ENCODE data around the gene DPF1.
"Not testable (repeated sequence)": the region's sequence is repeated elsewhere in the genome, so short reads cannot be mapped to it uniquely, and the experiment has no call there.

The DPF1 gene

GRCh38 chr19:38231918-38232317 lies 7.9 kb upstream of the DPF1 start:
- Mint-ChIP-seq H3K36me3 (no peaks in the 10 kb centered on the region), H3K4me3 (no peak overlapping the region), H3K27ac (no peak overlapping the region), H3K9me3 (no peaks in the 10 kb centered on the region), H3K4me1 (peaks cover 3% of the 10 kb centered on the region)
- ATAC-seq (no peak), DNase-seq (ENCODE audit: low spot score in 2 of 2) (no peak)

GRCh38 chr19:38230506-38231133 lies 6.6 kb upstream of the DPF1 start:
- ATAC-seq; H3K9me3 Mint-ChIP-seq; H3K36me3 Mint-ChIP-seq; H3K27ac Mint-ChIP-seq; H3K4me3 Mint-ChIP-seq; DNase-seq (ENCODE audit: low spot score in 2 of 2): not testable (repeated sequence)
- peaks cover 11% of the 10 kb centered on the region for H3K4me1 Mint-ChIP-seq

GRCh38 chr19:38229585-38230073 lies 5.6 kb upstream of the DPF1 start:
- peak in 1 of 2 donors; percentile 71 for DNase-seq (ENCODE audit: low spot score in 2 of 2)
- H3K9me3 Mint-ChIP-seq, result no peaks in the 10 kb centered on the region
- no peaks in the 10 kb centered on the region for H3K36me3 Mint-ChIP-seq
- no peak overlapping the region for H3K27ac Mint-ChIP-seq
- H3K4me3 Mint-ChIP-seq, result peak overlapping the region; percentile 34
- peak; percentile 85 for ATAC-seq
- peaks cover 12% of the 10 kb centered on the region for H3K4me1 Mint-ChIP-seq

GRCh38 chr19:38228491-38229439 lies 4.7 kb upstream of the DPF1 start:
- H3K4me1 Mint-ChIP-seq, result peaks cover 18% of the 10 kb centered on the region
- no peaks in the 10 kb centered on the region for H3K9me3 Mint-ChIP-seq
- H3K36me3 Mint-ChIP-seq, result no peaks in the 10 kb centered on the region
- no peak for DNase-seq (ENCODE audit: low spot score in 2 of 2)
- H3K27ac Mint-ChIP-seq, result no peak overlapping the region
- no peak for ATAC-seq
- H3K4me3 Mint-ChIP-seq, result peak overlapping the region; percentile 63

- peak overlapping the region; percentile 63 for H3K4me3 Mint-ChIP-seq
- no peak overlapping the region for H3K27ac Mint-ChIP-seq
- DNase-seq (ENCODE audit: low spot score in 2 of 2) (no peak), ATAC-seq (no peak)
- H3K4me1 Mint-ChIP-seq, result peaks cover 25% of the 10 kb centered on the region
- no peaks in the 10 kb centered on the region for H3K9me3 Mint-ChIP-seq
- H3K36me3 Mint-ChIP-seq, result no peaks in the 10 kb centered on the region
Observed at GRCh38 chr19:38228005-38228377, 4.0 kb upstream of the DPF1 start.

- ATAC-seq, result no peak
- H3K4me1 Mint-ChIP-seq, result peaks cover 30% of the 10 kb centered on the region
- no peaks in the 10 kb centered on the region for H3K9me3 Mint-ChIP-seq
- peak overlapping the region; percentile 63 for H3K4me3 Mint-ChIP-seq
- H3K36me3 Mint-ChIP-seq, result no peaks in the 10 kb centered on the region
- H3K27ac Mint-ChIP-seq, result no peak overlapping the region
- DNase-seq (ENCODE audit: low spot score in 2 of 2), result no peak
Observed at GRCh38 chr19:38227287-38228004, 3.4 kb upstream of the DPF1 start.

GRCh38 chr19:38224863-38225218 lies 819 bp upstream of the DPF1 start:
- H3K27ac Mint-ChIP-seq; H3K36me3 Mint-ChIP-seq; H3K9me3 Mint-ChIP-seq; ATAC-seq; DNase-seq (ENCODE audit: low spot score in 2 of 2): not testable (repeated sequence)
- peaks cover 30% of the 10 kb centered on the region for H3K4me1 Mint-ChIP-seq
- peak overlapping the region; percentile 64 for H3K4me3 Mint-ChIP-seq

GRCh38 chr19:38223617-38224013 lies 407 bp downstream of the DPF1 start:
- H3K4me1 Mint-ChIP-seq, result peaks cover 30% of the 10 kb centered on the region
- DNase-seq (ENCODE audit: low spot score in 2 of 2) (no peak), ATAC-seq (no peak)
- H3K27ac Mint-ChIP-seq, result no peak overlapping the region
- peak overlapping the region; percentile 64 for H3K4me3 Mint-ChIP-seq
- no peaks in the 10 kb centered on the region for H3K9me3 Mint-ChIP-seq
- no peaks in the 10 kb centered on the region for H3K36me3 Mint-ChIP-seq

- Mint-ChIP-seq H3K36me3 (no peaks in the 10 kb centered on the region), H3K27ac (no peak overlapping the region), H3K4me3 (peak overlapping the region; percentile 64), H3K9me3 (no peaks in the 10 kb centered on the region), H3K4me1 (peaks cover 30% of the 10 kb centered on the region)
- no peak for ATAC-seq
- no peak for DNase-seq (ENCODE audit: low spot score in 2 of 2)
Observed at GRCh38 chr19:38223119-38223523, 901 bp downstream of the DPF1 start.

- H3K27ac Mint-ChIP-seq, result no peak overlapping the region
- no peaks in the 10 kb centered on the region for H3K9me3 Mint-ChIP-seq
- ATAC-seq, result no peak
- no peak overlapping the region for H3K4me3 Mint-ChIP-seq
- no peak for DNase-seq (ENCODE audit: low spot score in 2 of 2)
- H3K36me3 Mint-ChIP-seq, result no peaks in the 10 kb centered on the region
- H3K4me1 Mint-ChIP-seq, result peaks cover 30% of the 10 kb centered on the region
Observed at GRCh38 chr19:38221919-38222830, 1.8 kb downstream of the DPF1 start.

- H3K4me3 Mint-ChIP-seq, result no peak overlapping the region
- H3K9me3 Mint-ChIP-seq, result no peaks in the 10 kb centered on the region
- no peak for DNase-seq (ENCODE audit: low spot score in 2 of 2)
- ATAC-seq, result no peak
- H3K4me1 Mint-ChIP-seq, result peaks cover 22% of the 10 kb centered on the region
- H3K36me3 Mint-ChIP-seq, result no peaks in the 10 kb centered on the region
- no peak overlapping the region for H3K27ac Mint-ChIP-seq
Observed at GRCh38 chr19:38221421-38221820, 2.6 kb downstream of the DPF1 start.

GRCh38 chr19:38219221-38219620 lies 4.8 kb downstream of the DPF1 start:
- Mint-ChIP-seq H3K4me3 (no peak overlapping the region), H3K4me1 (peaks cover 19% of the 10 kb centered on the region), H3K9me3 (no peaks in the 10 kb centered on the region), H3K27ac (no peak overlapping the region), H3K36me3 (peaks cover 10% of the 10 kb centered on the region)
- ATAC-seq (no peak), DNase-seq (ENCODE audit: low spot score in 2 of 2) (no peak)

- Mint-ChIP-seq H3K4me1 (peaks cover 22% of the 10 kb centered on the region), H3K9me3 (no peaks in the 10 kb centered on the region), H3K4me3 (no peak overlapping the region), H3K36me3 (peaks cover 20% of the 10 kb centered on the region), H3K27ac (peak overlapping the region; percentile 73)
- DNase-seq (ENCODE audit: low spot score in 2 of 2), result no peak
- no peak for ATAC-seq
Observed at GRCh38 chr19:38218204-38218603, 5.8 kb downstream of the DPF1 start.

- Mint-ChIP-seq H3K27ac (no peak overlapping the region), H3K9me3 (no peaks in the 10 kb centered on the region), H3K4me3 (no peak overlapping the region), H3K36me3 (peaks cover 22% of the 10 kb centered on the region), H3K4me1 (peaks cover 18% of the 10 kb centered on the region)
- ATAC-seq (no peak), DNase-seq (ENCODE audit: low spot score in 2 of 2) (no peak)
Observed at GRCh38 chr19:38216785-38217641, 7.0 kb downstream of the DPF1 start.

All from stimulated activated effector memory CD8-positive, alpha-beta T cell treated with anti-CD3 and anti-CD28 coated beads, Interleukin-12 subunit alpha, Interleukin-12 subunit beta, amount 100 ng/mL, for 72 hours (primary cell).